Testis (tissue), 3 donors: Measurements from ENCODE around the gene CKAP5. TPM values are rescaled to one million over a fixed set of nuclear protein-coding genes. Genes with fewer than 3 reads are reported as not detected.
A peak's percentile ranks its signal among the peaks of the same experiment; 100 is the strongest.

Source experiments
- DNase-seq: peaks from one replicate; pipeline ENCODE4 v3.0.0-alpha.2; 2019
- H3K27ac ChIP-seq, 2 donors: fragments of 200-600 bp; sonication (generic); one replicate each; pipeline ENCODE4 v1.5.1; 2019
- H3K27me3 ChIP-seq: fragments of 200-600 bp; sonication (generic); one replicate; pipeline ENCODE4 v1.5.1; 2019
- H3K36me3 ChIP-seq: fragments of 200-600 bp; sonication (generic); one replicate; pipeline ENCODE4 v1.5.1; 2017; ENCODE audit warnings: low read depth; ENCODE audit errors: missing control alignments
- H3K4me1 ChIP-seq: fragments of 200-600 bp; sonication (generic); one replicate; pipeline ENCODE4 v1.5.1; 2019
- H3K4me3 ChIP-seq, 2 donors: fragments of 200-600 bp; sonication (generic); one replicate each; pipeline ENCODE4 v1.5.1; 2017 to 2019
- H3K9me3 ChIP-seq: fragments of 200-600 bp; sonication (generic); one replicate; pipeline ENCODE4 v1.5.1; 2017
- CTCF ChIP-seq, 3 experiments: fragments of 450-650 bp in 2 of 3; fragments of 200-600 bp in 1 of 3; sonication (generic) in 1 of 3; IDR thresholded peaks; one replicate each; pipeline ENCODE4 v1.5.1; 2016 to 2019; ENCODE audit warnings: antibody characterized with exemption in 3 of 3, mild to moderate bottlenecking in 2 of 3, moderate library complexity in 1 of 3
- POLR2A ChIP-seq: fragments of 450-650 bp; IDR thresholded peaks from one replicate; pipeline ENCODE4 v1.6.1; 2017; ENCODE audit warnings: antibody characterized with exemption, mild to moderate bottlenecking, moderate library complexity
- WGBS, 2 donors: methylation state at CpG; one replicate each; pipeline ENCODE4 v1.1.5; 2018; 5-methylcytosine and 5-hydroxymethylcytosine counted together
- intact Hi-C: fragments of 100-400 bp; cut with DNase I; formaldehyde crosslinking; loops from one replicate; pipeline ENCODE4 v1.15.1; 2023; ENCODE audit warnings: low total_unique reads
- polyA plus RNA-seq: library from polyadenylated mRNA; stranded (reverse); fragments of 350-450 nt; fragmentation: Illumina TruSeq; extraction: RNeasy Lipid Tissue Mini Kit (QIAGEN cat#74804); gene quantifications from one replicate; pipeline ENCODE4 v1.2.3, GENCODE V29; 2014; ENCODE audit warnings: low read depth, low replicate concordance; ENCODE audit not compliant: insufficient read depth
- total RNA-seq, 2 donors: library from RNA; depleted of rRNA; stranded (reverse); fragments of >200 nt; gene quantifications; one replicate each; pipeline ENCODE4 v1.2.3, GENCODE V29; 2016

Gene CKAP5
- total and polyA plus RNA-seq, 3 donors from 2014 or later, result 92.3 to 118 (median 106) TPM

- intact Hi-C loops, result no loop called here
- Histone ChIP-seq H3K4me3 (no peak overlapping the region), H3K27me3 (no peaks in the 10 kb centered on the region), H3K9me3 (no peaks in the 10 kb centered on the region), H3K27ac (no peak overlapping the region), H3K4me1 (peaks cover 3% of the 10 kb centered on the region), H3K36me3 (no peaks in the 10 kb centered on the region)
- WGBS, 2 donors, result 83 to 87% methylated on average over 4 of the region's 4 CpGs
- TF ChIP-seq POLR2A (no peak), CTCF (IDR thresholded peaks at IDR 0.05) (no peak)
- DNase-seq, result no peak
These were observed 11.6 kb upstream of the CKAP5 start for GRCh38 chr11:46857666-46858065.

GRCh38 chr11:46856605-46857343 is 10.7 kb upstream of the CKAP5 start:
- H3K27me3 ChIP-seq, result no peaks in the 10 kb centered on the region
- intact Hi-C loops, result no loop called here
- no peak overlapping the region for H3K4me3 ChIP-seq
- H3K27ac ChIP-seq, result no peak overlapping the region
- peaks cover 3% of the 10 kb centered on the region for H3K4me1 ChIP-seq
- H3K36me3 ChIP-seq, result no peaks in the 10 kb centered on the region
- 67 to 69% methylated on average over 5 of the region's 5 CpGs for WGBS, 2 donors
- DNase-seq, result no peak
- no peaks in the 10 kb centered on the region for H3K9me3 ChIP-seq
- no peak for TF ChIP-seq CTCF (IDR thresholded peaks at IDR 0.05)
- no peak for TF ChIP-seq POLR2A

GRCh38 chr11:46855863-46856262 is 9.8 kb upstream of the CKAP5 start:
- Histone ChIP-seq H3K36me3 (no peaks in the 10 kb centered on the region), H3K9me3 (no peaks in the 10 kb centered on the region), H3K27me3 (no peaks in the 10 kb centered on the region), H3K27ac (peak overlapping the region in 1 of 2 donors; percentile 35), H3K4me3 (no peak overlapping the region), H3K4me1 (peaks cover 3% of the 10 kb centered on the region)
- no peak for DNase-seq
- TF ChIP-seq POLR2A, result no peak
- TF ChIP-seq CTCF (IDR thresholded peaks at IDR 0.05), result no peak
- intact Hi-C loops, result no loop called here
- 85 to 94% methylated on average over 2 of the region's 2 CpGs for WGBS, 2 donors

- H3K4me3 ChIP-seq, result no peak overlapping the region
- no peaks in the 10 kb centered on the region for H3K9me3 ChIP-seq
- H3K36me3 ChIP-seq, result no peaks in the 10 kb centered on the region
- WGBS, 2 donors, result 37 to 47% methylated on average over 3 of the region's 3 CpGs
- peaks cover 3% of the 10 kb centered on the region for H3K4me1 ChIP-seq
- no peak for DNase-seq
- intact Hi-C loops, result no loop called here
- H3K27me3 ChIP-seq, result no peaks in the 10 kb centered on the region
- H3K27ac ChIP-seq, result peak overlapping the region in 1 of 2 donors; percentile 35
- no peak for TF ChIP-seq POLR2A
These were observed 9.1 kb upstream of the CKAP5 start for GRCh38 chr11:46855167-46855566.

- intact Hi-C loops, result no loop called here
- Histone ChIP-seq H3K27me3 (no peaks in the 10 kb centered on the region), H3K4me3 (no peak overlapping the region), H3K4me1 (peaks cover 3% of the 10 kb centered on the region), H3K36me3 (no peaks in the 10 kb centered on the region), H3K27ac (no peak overlapping the region), H3K9me3 (no peaks in the 10 kb centered on the region)
- 68 to 74% methylated on average over 10 of the region's 10 CpGs for WGBS, 2 donors
- TF ChIP-seq CTCF (IDR thresholded peaks at IDR 0.05), result no peak
- no peak for TF ChIP-seq POLR2A
- DNase-seq, result no peak
These were observed 4.8 kb upstream of the CKAP5 start for GRCh38 chr11:46850829-46851380.
